GM18520 (cell line): ENCODE data around the gene NVL.
A peak's percentile ranks its signal among the peaks of the same experiment; 100 is the strongest.
"Not testable (repeated sequence)": the region's sequence is repeated elsewhere in the genome, so short reads cannot be mapped to it uniquely, and the experiment has no call there.

Source experiments
- ATAC-seq: cut with Tn5 transposase; IDR thresholded peaks from one replicate; pipeline ENCODE4 v1.9.1; 2021; ENCODE audit not compliant: unreplicated experiment

The NVL gene

DNA sequence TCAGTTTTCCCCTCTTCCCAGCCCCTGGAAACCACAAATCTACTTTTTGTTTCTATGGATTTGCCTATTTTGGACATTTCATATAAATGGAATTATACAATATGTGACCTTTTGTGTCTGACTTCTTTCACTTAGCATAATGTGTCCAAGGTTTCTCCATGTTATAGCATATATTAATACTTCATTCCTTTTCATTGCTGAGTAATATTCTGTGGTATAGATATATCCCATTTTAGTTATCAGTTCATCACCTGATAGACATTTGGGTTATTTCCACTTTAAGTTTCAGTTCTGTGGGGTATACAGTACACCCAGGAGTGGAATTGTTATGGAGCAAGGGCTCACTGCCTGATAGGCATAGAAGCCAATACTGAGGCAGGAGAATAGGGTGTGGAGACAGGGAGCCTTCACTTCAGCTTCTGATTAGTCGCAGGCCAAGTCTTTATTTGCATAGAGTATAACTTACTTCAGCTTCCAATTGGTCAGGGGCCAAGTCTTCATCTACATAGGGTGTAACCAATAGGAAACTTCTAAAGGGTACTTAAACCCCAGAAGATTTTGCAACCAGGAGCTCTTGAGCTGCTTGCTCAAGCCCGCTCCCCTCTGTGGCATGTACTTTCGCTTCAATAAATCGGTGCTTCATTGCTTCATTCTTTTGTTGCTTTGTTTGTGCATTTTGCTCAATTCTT, 8.3 kb upstream of the NVL start:
- no peak for ATAC-seq

DNA sequence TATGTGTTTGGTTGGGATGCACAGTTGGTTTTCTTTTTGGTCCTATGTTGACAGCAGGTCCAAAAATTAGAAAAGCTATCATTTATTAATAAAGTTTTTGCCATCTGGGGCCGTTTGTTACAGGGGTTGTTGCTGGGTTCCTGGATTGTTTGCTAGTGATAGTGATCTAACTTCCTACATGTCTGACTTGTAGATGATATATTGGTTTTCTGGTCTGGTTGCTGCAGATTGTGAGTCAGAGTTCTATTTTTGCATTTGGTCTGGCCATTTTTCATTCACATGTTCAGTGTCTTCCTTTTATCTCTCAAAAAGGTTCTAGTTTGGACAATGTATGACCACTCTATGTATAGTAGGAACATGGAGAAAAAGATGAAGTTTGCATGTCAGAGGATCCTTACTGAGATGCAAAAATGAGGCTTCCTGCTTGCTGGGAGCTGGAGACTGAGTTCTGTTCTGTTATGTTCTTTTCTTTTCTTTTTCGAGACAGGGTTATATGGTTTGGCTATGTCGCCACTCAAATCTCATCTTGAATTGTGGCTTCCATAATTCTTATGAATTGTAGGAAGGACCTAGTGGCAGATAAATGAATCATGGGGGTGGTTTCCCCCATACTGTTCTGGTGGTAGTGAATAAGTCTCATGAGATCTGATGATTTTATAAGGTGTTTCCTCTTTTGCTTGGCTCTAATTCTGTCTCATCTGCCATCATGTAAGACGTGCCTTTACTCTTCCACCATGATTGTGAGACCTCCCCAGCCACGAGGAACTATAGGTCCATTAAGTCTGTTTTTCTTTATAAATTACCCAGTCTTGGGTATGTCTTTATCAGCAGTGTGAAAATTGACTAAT, 4.2 kb upstream of the NVL start:
- no peak for ATAC-seq

DNA sequence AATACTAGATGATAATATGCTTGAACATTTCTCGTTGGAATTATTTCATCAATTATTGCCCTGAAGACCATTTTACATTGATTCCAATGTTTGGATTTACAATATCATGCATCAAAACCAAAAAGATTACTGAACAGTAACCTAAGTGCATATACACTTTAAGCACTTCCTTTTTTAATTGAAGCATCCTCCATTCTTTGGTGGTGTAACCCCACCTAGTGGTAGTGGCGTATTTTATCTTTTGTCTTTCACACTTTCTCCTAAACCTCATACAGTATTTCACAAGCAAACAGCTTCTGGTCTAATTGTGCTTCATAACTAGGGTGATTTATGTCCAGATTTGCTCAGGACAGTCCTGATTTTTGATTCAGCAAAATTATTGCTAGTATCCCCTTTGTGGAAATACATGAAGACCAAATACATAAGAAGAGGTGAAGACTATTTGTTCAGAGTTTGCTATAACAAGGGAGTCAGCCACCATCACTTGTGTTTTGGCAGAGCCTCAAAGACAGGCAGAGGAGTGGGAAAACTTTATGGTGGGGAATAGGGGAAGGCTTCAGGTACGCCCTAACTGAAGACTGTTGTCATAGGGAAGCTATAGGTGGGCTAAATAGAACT, 3.4 kb upstream of the NVL start:
- peak; percentile 37 for ATAC-seq

DNA sequence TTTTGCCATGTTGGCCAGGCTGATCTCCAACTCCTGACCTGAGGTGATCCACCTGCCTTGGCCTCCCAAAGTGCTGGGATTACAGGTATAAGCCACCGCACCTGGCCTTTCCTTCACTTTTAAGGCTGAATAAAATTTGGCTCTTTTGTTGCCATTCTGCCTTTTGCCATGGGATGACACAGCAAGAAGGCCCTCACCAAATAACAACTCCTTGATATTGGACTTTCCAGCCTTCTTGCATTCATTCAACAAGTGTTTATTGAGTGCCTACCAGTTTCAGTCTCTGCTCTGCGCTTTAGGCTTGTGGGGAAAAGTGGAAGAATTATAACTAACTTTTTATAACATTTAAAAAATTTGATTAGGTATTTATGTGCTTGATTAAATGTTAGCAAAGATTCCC, 1.9 kb upstream of the NVL start:
- no peak for ATAC-seq

DNA sequence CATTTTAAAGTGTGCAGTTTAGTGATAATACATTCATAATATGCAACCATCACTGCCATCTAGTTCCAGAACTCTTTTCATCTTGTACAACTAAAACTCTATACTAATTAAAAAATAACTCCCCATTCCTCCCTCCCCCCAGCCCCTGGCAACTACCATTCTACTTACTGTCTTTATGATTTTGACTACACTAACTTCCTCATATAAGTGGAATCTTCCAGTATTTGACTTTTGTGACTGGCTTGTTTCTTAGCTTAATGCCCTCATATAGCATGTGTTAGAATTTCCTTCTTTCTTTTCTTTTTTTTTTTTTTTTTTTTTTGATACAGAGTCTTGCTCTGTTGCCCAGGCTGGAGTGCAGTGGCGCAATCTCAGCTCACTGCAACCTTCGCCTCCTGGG, 1.4 kb upstream of the NVL start:
- no peak for ATAC-seq

DNA sequence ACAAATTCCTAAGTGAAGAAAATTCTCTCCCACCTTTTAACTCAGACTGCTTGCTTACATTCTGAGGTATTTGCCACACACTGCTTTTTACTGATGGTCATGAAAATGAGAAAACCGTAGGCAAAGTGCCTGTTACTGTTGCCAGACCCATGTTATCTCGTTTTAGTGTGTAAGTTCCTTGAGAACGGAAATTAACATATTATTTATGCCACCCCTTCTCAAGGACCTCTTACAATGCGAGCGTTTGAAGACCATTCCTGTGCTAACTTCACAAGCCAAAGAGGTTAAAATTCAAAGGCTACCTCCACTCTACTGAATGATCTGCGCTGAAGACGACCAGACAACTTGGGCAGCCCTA, 509 bp downstream of the NVL start:
- ATAC-seq: no peak

DNA sequence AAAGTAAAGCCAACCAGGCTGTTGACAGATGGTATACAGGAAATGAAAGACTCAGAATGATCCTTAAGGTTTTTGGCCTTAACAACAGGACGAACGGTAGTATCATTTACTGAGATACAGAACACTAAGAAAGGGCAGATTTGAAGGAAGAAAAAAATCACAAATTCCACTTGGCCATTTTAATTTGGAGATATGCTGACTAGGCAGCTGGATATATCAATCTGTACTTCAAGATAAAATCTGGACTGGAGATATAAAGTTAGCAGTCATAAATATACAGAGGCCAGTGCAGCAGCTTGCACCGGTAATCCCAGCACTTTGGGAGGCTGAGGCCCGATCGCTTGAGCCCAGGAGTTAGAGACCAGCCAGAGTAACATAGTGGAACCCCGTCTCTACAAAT, 1.3 kb downstream of the NVL start:
- ATAC-seq: no peak

DNA sequence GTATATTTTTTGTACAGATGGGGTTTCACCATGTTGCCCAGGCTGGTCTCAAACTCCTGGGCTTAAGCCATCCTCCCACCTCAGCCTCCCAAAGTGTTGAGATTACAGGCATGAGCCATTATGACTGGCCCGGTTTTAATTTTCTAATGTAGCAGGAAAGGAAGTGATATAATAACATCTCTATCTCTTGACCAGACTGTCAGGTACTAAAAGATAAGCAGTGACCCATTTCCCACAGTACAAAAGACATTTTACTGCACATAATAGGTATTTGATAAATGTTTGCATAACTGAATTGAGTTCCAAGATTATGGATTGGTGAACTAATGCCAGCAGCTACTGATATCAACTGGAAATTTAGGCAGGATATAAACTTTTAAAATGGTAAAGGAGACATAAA, 4.0 kb downstream of the NVL start:
- ATAC-seq: no peak

DNA sequence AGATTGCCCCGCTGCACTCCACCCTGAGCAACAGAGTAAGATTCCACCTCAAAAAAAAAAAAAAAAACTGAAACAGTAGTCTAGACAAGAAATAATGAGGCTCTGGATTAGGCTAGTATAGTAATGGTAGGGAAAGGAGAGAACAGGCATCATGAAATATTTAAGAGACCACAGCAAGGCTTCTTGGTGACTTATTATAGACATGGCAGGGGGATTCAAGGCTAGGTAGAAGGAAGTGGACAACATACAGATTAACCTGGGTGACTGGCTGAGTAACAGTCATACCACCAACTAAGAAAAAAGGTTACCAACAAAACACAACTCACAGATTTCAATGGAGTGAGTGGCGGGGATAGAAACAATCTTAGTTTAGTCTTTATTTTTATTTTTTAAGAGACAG, 8.3 kb downstream of the NVL start:
- no peak for ATAC-seq

DNA sequence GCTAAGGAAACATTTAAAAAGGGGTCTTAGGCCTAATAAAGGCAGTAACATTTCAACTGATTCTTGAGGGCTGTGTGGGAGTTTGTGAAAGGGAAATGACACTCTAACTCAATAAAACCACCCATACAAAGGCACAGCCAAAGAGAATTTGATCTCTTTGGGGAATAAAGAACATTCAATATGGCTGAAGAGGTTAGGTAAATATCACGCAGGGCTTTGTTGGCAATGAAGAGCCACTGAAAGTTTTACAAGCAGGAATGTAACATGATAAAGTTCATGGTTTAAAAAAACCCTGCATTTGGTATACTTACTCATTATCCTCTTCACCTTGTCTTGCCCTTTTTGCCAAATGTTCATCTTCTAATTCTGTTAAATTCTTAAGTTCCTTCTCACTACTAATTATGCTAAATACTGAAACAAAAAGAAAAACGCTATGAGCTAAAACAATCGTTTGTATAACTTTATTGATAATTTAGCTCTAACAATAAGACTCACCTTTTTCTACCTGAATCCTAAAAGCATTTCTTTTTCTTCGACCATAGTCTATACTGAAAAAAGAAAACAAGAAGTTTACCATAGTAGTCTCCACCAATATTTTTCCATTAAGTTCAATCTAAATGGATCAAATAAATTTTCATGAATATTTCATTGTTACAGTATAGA, 12.5 kb downstream of the NVL start:
- no peak for ATAC-seq

DNA sequence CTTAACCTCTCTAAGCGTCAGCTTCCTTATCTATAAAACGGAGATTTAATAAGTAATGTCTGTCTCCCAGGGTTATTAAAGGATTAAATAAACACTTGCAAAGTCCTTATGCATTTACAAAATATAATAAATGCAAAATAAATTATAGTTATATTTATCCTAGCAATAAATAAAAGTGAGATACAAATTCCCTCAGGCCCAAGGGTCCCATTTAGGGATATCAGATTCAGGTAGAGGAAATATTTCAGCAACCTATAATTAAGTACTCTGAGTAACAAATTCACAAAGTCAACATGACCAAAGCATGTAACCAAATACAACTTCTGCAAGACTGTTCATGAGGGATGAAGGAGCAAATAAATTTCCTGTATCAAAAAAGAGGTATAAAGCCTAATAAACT, 17.9 kb downstream of the NVL start:
- no peak for ATAC-seq

DNA sequence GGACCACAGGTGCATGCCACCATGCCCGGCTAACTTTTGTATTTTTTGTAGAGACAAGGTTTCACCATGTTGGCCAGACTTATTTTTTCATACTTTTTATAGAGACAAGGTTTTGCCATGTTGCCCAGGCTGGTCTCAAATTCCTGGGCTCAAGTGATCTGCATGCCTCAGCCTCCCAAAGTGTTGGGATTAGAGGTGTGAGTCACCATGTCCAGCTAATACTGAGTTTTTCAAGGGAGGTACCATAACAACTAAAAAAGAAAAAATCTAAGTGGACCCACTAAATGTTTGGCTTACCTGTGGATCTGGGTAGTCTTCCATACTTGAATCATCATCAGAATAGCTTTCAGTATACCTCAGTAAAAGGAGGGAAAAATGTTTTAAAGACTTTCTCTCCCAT, 18.5 kb downstream of the NVL start:
- not testable (repeated sequence) for ATAC-seq

DNA sequence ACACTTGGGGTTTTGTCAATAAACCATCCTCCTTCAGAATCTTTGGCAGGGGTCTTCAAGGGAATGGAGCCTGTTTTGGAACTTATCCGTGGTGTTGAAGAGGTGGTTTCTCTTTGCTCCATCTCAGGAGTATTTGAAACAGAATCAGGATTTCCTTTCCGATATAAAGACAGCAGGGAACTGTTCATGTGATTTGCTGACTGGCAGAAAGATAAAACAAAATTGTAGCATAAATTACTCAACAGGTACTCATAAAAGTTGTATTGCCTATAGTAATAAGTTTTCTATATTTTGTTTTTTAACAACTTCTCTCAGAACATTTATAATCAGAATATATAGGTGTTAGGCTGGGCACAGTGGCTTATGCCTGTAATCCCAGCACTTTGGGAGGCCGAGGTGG, 21.9 kb downstream of the NVL start:
- ATAC-seq: no peak

DNA sequence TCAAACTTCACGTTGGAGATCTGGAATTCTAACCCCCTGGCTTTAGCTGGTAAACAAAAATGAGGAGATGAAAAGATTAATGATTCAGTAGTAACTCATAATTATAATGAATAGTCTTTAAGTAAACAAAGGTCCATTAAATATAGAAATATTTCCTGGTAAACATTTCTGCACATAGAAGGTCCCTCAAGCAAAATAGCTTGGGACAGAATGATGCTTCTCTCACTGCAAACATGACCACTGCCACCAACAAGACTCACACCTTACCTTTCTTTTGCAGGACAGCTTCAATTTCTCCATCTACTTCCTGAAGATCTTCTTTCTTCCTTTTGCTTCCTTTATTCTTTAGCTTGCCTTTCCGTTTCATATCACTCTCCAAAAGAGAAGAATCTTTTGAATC, 25.2 kb downstream of the NVL start:
- no peak for ATAC-seq

DNA sequence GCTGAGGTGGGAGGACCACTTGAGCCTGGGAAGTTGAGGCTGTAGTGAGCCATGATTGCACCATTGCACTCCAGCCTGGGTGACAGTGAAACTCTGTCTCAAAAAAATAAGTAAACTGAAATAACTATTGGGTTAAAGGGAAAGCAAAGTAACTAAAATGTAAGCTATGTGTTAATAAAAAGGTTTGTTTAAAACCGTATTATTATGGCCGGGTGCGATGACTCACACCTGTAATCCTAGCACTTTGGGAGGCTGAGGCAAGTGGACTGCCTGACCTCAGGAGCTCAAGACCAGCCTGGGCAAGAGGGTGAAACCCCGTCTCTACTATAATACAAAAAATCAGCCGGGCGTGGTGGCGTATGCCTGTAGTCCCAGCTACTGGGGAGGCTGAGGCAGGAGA, 27.0 kb downstream of the NVL start:
- ATAC-seq: no peak

DNA sequence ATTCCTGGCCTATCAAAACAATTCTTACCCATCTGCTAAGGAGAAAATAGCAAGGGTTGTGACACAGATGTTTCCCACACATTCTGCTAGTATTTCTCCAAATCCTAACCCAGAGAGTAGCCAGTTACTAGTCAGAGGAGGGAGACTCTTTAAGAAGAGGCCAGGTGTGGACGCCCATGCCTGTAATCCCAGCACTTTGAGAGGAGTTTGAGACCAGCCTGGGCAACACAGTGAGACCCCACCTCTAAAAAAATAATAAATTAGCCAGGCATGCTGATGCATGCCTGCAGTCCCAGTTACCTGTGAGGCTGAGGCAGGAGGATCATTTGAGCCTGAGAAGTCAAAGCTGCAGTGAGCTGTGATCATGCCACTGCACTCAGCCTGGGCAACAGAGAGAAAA, 28.6 kb downstream of the NVL start:
- no peak for ATAC-seq

DNA sequence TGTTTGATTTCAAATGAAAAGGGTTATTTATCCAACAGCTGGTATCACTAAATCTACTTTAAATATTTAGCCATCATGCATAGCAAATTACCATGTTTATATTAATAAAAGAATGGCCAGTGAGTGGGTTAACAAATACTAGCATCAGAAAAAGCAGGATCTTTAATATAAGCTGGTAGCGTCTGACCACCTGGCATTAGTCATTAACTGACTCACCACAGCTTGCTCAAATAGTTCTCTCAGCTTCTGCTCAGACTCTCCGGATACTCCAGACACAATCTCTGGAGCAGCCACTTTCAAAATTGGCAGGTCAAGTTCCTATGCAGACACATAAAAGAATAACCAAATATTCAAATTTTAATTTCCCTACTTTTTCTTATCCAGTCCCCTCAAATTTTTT, 29.6 kb downstream of the NVL start:
- ATAC-seq: no peak

DNA sequence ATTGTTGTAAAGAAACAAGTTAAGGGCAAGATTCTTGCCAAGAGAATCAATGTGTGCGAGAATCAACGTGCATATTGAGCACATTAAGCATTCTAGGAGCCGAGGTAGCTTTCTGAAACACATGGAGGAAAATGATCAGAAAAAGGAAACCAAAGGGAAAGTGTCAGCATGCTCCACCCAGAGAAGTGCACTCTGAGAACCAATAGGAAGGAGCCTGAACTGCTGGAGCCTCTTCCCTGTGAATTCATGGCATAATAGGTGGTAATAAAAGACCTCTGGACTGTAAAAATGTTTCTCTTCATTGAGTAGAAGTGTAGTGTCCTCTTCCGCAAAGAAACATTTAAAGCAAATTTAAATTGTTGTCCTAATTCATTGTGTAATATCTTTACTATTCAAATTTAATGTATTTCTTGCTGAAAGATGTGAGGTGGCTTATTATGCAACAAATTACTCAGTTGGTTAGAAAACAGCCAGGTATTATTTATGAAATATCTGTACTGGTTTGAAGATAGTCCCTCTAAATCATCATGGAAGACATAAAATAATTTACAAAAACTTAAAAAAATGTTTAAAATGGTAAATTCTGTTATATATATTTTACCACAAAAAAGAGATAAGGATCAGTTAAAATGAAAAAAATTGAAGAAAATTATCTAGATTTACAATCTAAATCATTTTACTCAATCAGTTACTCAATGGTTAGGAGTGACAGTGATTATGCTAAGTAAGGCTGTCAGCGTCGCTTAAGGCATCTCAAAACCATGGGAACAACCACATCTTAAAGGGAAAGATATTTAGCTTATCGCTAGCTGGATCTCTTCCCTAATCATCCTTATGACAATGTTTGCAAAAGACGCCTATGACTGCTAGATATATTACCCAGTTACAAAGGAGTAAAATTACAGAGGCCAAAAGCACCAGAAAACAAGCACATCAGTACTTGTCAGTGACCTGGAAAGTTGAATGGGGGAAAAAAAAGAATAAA, 31.3 kb downstream of the NVL start:
- no peak for ATAC-seq

DNA sequence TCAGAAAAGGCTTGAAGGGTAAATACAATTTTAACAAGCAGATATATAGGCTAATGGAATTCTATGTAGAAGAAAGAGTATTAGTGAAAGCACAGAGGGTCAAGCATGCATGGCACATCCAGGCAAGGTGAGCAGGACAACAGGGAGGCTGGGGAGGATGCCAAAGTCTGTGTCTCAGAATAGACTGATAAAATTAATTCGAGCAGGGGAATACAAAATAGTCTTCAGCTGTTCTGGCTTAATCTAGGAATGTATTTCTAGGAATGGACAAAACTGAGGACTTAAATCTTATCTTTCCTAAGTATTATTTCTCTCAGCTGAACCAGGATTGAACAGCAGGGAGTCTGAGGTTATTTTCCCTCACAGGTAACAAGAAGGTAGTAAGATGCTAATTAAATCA, 35.2 kb downstream of the NVL start:
- no peak for ATAC-seq

DNA sequence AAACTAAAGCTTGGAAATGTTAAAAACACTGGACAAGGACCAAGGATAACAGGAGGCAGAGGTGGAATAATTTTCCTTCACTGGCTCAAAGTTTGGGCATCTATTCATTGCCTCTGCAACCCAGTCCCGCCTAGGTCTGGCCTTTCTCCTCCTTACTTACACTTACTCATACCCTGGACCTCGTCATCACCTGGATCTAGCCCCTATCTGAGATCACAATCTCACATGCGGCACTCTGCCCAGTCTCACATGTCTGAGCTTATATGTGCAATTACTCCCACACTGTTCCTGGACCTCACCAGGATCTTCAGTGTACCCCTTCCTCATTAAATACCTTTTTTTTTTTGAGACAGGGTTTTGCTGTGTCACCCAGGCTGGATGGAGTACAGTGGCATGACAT, 37.6 kb downstream of the NVL start:
- no peak for ATAC-seq

DNA sequence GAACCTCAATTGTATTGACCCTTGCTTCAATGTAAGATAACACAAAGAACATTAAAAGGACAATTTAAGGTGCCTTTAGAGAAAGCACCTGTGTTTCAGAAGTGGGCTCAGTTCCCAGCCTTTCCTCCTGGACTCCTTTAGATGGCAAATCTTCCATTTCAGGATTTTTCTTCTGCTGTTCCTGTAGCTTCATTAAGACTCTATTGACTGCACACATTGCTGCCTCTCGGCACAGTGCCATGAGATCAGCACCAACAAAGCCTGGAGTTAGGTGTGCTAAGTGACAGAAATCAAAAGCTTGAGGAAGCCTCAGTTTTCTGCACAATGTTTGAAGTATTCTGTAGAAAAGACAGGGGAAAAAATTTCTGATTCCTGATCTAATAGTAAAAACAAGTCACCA, 40.6 kb downstream of the NVL start:
- no peak for ATAC-seq
